ENCODE data around the gene VAMP1.
A peak's percentile ranks its signal among the peaks of the same experiment; 100 is the strongest.
"Not testable (repeated sequence)": the region's sequence is repeated elsewhere in the genome, so short reads cannot be mapped to it uniquely, and the experiment has no call there.

The VAMP1 gene

DNA sequence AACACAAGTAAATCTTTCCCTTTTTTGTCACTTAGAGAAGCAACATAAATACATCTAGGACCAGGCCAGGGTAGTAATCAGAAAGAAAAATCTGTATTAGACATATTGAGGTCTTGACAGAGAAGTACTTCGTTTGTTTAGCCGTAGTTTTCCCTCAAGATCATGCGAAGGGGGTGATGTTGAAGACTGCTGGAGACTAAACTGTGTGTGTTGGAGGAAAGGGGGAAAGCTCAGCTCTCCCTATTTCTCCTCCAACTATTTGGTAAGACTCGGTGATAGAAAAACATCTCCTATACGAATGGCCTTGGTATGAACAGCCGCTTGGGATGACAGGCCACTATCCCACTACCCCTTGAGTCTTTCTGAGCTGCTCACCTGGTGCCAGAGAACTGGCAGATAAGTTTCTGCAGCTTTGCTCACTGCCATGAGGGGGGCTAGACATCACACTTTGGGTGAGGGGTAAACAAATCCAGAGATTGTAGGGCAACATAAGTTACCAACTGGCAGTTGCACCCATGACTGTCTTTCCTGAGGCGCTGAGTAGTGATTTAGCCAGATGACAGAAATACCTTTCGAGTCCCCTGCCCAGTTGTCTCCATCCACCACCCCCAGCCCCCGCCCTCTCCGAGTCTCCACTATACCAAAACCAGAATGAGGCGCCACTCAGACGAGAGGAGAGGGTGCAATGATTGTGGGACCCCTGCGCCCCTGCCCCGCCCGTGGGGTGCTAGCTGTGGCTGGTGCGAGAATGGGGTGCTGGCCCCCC is 685 bp downstream of the VAMP1 start:
- no peak for DNase-seq (ENCODE audit: low spot score)

DNA sequence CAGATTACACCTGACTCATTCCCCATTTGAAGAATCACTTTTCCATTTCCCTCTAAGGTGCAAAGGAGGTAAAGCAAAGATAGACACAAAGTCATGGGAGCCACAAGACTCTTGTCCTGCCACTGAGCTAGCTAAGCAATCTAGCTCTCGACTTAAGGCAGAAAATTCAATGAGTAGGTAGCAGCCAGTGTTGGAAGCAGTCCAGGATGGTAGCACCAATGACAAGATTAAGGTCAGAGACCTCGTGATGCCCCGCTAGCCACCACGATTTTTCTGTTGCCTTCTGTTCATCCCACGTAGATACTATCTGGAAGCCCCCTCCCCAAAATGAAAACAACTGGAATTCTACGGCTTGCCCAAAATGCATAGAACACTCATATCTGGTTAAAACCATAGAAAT is 1.4 kb downstream of the VAMP1 start:
- no peak for DNase-seq (ENCODE audit: low spot score)

DNA sequence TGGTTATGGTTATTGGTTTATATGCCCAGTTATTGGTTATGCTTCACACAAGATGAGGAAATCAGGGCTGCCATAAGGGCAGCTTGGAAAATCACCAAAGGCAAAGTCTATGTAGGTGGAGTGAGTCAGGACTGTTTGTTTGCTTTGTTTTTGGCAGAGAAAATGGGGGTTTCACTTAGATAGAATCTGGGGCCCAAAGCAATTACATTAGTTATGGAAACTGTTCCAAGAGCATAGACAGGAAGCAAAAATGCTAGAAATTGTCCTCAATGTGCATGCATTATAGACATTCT is 2.2 kb downstream of the VAMP1 start:
- DNase-seq (ENCODE audit: low spot score), result no peak

DNA sequence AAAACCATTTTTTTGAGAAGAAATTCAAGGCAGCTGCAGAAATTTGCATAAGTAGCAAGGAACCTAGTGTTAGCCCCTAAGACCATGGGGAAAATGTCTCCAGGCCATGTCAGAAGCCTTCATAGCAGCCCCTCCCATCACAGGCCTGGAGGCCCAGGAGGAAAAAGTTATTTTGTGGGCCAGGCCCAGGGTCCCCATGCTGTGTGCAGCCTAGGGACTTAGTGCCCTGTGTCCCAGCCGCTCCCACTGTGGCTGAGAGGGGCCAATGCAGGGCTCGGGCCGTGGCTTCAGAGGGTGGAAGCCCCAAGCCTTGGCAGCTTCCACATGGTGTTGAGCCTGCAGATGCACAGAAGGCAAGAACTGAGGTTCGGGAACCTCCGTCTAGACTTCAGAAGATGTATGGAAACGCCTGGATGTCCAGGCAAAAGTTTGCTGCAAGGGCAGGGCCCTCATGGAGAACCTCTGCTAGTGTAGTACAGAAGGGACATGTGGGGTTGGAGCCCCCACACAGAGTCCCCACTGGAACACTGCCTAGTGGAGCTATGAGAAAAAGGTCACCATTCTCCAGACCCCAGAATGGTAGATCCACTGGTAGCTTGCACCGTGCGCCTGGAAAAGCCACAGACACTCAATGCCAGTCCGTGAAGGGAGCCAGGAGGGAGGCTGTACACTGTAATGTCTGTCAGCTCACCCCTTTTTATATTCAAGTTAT is 2.8 kb downstream of the VAMP1 start:
- DNase-seq (ENCODE audit: low spot score), result not testable (repeated sequence)

DNA sequence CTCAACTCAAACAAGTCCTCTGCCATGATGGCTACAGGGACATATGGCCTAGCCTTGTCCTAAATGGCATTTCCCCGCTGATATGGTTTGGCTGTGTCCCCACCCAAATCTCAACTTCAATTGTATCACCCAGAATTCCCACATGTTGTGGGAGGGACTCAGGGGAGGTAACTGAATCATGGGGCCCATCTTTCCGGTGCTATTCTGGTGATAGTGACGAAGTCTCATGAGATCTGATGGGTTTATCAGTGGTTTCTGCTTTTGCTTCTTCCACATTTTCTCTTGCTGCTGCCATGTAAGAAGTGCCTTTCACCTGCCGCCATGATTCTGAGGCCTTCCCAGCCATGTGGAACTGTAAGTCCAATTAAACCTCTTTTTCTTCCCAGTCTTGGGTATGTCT is 3.7 kb downstream of the VAMP1 start:
- DNase-seq (ENCODE audit: low spot score), result not testable (repeated sequence)

DNA sequence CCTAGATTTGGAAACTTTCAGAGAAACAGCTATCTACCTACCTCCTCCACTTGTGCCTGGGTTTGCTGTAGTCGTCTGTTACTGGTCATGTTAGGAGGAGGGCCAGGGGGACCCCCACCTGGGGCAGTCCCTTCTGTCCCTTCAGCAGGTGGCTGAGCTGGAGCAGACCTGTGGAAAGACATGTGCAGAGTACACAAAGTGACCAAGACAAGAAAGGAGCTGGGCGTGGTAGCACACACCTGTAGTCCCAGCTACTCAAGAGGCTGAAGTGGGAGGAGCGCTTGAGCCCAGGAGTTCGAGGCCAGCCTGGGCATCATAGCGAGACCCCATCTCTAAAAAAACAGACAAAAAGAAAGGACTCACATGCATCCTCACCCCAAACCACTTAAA is 4.3 kb downstream of the VAMP1 start:
- no peak for DNase-seq (ENCODE audit: low spot score)

DNA sequence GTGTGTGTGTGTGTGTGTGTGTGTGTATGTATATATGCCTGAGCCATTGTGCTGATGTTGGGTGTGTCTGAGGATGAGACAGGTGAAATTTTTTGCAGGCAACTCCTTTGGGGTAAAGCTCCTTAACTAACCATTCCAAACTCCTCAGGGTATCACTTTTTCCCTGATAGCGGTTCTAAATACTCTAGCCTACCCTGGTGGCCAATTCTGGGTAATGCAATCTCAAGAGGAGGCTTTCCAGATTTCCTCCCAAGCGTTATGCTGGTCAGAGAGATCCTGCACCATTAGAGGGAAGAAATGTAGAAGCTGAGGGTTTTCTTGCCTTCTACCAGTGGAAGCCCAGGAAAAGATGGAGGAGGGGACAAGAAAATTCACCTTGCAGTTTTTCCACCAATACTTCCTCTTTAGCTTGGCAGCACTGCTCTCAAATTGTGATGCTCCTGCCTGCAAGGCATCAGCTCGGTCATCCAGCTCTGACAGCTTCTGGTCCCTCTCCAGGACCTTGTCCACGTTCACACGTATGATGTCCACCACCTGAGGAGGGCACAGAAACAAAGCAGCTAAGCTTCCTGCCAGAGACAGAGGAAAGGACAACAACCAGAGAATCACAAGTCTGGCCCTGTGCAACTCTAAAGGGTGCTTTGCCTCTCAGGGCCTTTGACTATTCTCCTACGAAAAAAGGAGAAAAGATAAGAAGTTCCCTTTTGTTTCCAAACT is 4.9 kb downstream of the VAMP1 start:
- DNase-seq (ENCODE audit: low spot score), result peak; percentile 72

DNA sequence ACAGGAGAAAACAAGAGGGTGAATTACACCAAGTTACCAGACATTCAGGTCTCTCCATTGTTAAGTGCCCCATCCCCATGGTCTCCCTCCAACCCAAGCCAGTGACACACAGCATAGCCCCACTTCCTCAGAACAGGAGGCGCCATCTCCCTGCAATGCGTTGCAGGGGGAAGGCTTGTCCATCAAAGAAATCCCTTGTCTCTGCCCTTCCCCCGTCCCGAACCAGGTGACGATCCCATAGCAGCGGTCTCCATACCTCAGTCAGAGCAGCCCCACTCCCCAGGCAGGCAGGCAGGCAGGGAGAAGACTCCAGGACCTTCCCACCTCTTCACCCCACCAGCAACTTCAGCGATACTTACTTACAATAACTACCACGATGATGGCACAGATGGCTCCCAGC is 5.9 kb downstream of the VAMP1 start:
- no peak for DNase-seq (ENCODE audit: low spot score)

DNA sequence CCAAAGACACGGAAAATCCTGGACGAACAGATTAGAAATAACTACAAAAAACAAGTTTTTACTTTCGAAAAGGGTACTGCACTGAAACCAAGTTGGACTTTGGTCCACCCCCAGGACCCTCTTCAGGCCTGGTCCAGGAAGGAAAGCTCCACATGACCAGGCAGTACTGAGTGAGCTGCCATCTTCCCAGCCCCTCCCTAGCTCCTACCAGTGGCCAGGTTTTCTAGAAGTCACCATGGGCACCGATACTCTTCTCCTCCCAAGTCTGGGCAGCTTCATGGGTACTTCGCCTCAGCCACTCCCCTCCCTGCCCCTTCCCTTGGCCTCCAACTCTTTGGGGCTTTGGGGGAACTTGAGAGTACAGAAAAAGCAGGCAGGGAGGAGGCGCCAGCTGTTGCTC is 6.6 kb downstream of the VAMP1 start:
- no peak for DNase-seq (ENCODE audit: low spot score)

DNA sequence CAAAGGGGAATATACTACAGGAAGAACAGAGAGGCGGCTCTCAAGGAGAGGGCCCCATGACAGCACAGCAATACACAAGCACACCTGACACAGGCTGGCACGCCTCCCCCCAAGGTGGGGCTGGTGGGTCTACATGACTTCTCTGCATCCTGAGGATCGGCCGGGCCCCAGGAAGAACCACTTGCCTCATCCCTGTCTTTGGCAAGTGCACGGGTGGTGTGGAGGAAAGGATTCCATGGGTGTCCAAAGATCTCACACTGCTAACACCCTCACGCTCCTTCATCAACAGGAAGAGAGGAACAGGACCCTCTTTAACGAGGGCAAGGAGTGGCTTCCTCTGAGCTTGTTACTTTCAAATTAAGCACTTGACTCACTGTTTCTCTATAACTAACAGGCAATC is 7.3 kb downstream of the VAMP1 start:
- DNase-seq (ENCODE audit: low spot score), result no peak

DNA sequence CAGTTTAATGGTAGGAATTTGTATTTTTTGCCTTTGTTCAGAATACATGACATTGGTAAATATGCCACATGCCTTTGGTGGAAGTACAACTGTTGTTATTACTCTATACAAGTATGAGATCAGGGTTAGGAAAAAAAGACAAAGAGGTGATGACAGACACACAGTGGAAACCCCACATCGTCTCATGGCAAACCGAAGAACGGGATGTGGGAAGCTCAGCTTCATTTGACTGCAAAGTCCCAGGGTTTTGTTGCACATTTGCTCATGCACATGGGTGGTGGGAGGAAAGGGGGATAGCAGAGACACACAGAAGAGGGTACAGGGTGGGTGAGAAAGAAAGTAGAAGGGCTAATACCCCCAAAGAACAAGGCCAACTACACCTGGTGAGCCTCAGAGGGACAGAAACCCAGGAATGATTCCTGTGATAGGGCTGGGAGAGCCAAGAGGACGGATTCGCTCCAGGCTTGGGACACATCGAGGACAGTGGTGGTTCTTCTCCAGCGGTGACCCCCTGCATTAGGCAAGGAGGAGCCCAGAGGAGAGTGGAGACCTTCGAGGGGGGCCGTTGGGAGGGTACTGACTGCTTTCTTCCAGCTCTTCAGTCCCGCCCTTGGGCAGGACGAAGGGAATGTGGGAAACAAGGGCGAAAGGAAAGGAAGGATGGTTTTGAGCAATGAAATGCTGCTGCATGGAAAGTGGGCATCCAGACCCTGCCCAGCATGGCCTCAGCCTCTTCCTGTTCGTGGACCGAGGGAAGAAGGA is 8.1 kb downstream of the VAMP1 start:
- DNase-seq (ENCODE audit: low spot score), result no peak

DNA sequence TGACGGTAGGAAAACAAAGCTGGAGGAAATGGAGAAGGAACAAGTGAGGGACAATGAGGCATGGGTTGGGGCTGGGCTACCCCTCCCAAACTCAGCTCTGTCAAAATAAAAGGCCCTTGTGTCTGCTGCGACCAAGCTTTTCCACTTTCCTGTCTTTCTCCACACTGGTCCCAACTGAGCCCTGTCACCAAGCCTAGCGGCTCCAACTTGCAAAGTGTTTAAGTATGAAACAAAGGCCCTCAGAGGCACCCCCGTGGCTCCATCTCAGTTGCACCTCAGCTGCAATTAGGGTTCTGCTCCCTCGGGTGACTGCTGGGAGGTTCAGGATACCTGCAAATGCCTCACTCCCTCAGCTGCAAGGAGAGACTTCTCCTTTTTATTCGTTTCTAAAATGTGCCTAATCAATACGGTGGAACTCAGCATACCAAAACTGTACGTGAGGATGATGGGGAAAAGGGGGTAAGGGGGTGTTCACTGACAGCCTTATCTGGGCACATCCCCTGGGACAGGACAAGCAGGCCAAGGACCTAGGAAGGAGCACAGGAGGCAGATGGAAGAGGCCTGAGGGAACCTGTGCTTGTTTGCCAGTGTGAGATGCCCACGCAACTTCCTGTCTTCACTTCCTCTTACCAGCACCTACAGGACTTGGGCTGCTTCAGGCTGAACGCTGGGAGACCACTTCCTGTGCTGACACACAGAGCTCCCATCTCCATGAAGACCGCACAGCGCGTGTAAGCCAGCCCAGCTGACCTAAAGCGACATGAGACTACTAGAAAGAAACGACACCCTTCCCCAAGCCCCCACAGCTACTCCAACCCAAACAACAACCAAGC is 8.9 kb downstream of the VAMP1 start:
- DNase-seq (ENCODE audit: low spot score), result peak; percentile 71

DNA sequence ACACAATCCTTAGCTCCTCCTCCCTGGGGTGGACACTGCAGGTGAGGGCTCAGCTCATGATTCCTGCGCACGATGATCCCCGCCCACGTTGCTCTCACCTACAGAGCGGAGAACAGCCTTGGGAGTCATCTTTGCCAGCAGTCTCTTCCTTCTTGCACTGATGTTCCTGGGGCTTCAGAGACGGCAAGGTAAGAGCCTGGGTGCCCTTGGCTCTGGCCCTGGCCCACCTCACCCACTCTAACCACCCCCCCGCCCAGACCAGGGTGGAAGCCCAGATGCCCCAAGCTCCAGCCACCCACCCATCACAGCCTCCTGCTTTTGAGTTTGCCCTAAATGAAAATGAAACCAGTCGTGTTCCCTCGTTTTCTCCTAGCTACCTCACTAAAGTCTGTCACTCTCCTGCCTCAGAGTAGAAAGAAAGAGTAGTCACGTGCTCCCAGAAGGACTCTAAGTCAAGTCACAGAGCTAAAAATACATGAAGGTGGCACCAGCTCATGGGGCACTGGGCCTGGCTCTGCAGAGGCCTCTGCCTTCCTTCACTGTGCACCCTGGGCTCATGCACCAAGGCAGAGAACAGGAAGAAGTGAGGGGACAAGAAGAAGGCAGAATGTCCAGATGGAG is 9.6 kb downstream of the VAMP1 start:
- no peak for DNase-seq (ENCODE audit: low spot score)

DNA sequence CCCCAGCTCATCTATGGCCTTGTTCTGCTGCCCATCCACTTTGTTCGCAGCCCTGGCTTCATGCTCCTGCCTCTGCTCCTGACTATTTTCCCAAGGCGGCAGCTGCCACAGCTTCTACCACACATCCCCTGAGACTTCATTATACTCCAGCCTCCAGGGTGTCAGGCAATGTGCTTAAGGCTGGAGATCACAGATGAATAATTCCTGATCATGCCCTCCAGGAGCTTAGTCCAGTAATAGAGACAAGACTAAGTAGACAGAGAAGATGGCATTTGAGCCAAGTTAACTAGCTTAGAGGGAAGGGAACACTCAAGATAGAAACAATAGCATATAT is 11.5 kb downstream of the VAMP1 start:
- DNase-seq (ENCODE audit: low spot score), result no peak

DNA sequence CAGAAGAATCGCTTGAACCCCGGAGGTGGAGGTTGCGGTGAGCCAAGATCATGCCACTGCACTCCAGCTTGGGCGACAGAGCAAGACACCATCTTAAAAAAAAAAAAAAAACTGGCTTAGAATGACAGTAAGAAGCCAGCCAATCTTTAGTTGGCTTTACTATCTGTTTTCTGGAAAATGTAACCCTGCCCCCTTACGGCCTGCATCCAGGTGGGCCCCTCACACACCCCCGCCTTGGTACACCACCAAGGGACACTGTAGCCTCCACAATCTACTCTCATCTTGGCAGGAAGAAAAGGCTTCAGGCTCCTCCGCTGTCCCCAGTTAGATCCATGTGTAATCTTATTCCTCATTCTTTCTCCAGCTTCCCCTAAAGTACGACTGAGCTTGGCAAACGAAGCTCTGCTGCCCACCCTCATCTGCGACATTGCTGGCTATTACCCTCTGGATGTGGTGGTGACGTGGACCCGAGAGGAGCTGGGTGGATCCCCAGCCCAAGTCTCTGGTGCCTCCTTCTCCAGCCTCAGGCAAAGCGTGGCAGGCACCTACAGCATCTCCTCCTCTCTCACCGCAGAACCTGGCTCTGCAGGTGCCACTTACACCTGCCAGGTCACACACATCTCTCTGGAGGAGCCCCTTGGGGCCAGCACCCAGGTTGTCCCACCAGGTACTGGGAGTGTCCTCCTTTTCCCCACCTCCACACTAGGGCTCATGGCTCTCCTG is 12.0 kb downstream of the VAMP1 start:
- DNase-seq (ENCODE audit: low spot score), result no peak

DNA sequence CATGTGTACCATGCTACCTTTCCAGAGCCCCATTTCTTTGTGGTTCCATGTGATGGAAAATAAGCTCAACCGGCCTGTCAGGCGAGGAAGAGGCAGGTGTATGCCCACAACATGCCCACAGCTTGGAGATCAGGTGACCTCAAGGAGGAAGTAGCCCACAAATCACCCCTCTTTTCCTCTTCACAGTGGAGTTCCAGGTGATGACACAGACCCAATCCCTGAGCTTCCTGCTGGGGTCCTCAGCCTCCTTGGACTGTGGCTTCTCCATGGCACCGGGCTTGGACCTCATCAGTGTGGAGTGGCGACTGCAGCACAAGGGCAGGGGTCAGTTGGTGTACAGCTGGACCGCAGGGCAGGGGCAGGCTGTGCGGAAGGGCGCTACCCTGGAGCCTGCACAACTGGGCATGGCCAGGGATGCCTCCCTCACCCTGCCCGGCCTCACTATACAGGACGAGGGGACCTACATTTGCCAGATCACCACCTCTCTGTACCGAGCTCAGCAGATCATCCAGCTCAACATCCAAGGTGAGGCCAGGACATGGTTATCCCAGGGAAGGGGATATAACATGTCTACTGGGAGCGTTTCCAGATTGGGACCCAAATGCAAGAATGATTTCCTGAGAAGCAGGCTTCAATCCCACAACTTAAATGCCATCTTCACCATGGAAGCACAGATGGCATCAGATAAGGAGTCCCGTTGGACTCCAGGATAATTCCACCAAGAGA is 13.1 kb downstream of the VAMP1 start:
- DNase-seq (ENCODE audit: low spot score), result no peak

DNA sequence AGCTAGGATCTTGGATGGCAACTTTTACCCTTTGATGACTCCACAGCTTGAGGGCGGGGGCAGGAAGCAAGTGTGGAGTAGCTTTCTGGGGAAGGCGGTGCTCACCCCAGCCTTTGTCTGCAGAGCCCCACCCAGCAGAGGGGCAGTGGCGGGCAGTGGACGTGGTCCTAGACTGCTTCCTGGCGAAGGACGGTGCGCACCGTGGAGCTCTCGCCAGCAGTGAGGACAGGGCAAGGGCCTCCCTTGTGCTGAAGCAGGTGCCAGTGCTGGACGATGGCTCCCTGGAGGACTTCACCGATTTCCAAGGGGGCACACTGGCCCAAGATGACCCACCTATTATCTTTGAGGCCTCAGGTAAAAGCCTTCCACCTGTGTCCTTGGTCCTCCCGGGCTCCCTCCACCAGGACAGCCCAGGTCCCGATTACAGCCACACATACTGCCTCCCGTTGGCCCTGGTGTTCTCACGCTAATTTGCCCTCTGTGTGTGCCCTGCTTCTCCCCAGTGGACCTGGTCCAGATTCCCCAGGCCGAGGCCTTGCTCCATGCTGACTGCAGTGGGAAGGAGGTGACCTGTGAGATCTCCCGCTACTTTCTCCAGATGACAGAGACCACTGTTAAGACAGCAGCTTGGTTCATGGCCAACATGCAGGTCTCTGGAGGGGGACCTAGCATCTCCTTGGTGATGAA is 17.4 kb downstream of the VAMP1 start:
- peak; percentile 56 for DNase-seq (ENCODE audit: low spot score)

DNA sequence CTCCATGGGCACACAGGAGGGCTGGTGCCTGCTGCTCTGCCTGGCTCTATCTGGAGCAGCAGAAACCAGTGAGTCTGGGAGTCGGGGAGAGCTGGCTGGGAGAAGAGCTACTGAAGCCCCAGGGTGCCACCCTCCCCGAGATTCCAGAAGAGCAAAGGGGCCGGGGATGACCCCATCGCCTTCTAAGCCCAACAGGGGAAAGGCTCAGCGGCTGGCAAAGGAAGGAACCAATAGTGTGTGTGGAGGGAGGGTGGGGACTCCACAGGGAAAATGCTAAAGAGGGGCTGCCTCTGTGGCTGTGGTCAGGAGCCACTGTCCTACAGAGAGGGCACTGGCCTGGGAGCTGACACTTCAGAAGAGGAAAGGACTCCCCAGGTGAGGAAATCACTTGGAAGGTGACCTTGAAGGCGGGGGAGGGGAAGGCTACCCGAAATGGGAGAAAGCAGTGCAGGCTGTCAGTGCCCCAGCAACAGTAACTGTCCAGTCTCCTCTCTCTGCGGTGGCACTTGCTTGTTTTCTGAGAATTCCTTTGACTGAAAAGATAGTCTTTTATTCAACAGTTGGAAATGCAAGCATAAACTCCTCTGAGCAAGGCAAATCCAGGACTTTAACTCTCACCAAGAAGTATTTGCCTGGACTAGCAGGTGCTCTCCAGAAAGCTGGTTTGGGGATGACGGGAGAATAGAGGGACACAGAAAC is 18.1 kb downstream of the VAMP1 start:
- no peak for DNase-seq (ENCODE audit: low spot score)

All from kidney capillary endothelial cell (primary cell).